Germinal center (tissue), 1 donor: ENCODE results near the gene SERINC5.
"Not testable (repeated sequence)": the region's sequence is repeated elsewhere in the genome, so short reads cannot be mapped to it uniquely, and the experiment has no call there.

Source experiments
- DNase-seq: peaks from one replicate; pipeline ENCODE4 v3.0.0; 2012; ENCODE audit warnings: mixed read lengths, low spot score

The SERINC5 gene

DNA sequence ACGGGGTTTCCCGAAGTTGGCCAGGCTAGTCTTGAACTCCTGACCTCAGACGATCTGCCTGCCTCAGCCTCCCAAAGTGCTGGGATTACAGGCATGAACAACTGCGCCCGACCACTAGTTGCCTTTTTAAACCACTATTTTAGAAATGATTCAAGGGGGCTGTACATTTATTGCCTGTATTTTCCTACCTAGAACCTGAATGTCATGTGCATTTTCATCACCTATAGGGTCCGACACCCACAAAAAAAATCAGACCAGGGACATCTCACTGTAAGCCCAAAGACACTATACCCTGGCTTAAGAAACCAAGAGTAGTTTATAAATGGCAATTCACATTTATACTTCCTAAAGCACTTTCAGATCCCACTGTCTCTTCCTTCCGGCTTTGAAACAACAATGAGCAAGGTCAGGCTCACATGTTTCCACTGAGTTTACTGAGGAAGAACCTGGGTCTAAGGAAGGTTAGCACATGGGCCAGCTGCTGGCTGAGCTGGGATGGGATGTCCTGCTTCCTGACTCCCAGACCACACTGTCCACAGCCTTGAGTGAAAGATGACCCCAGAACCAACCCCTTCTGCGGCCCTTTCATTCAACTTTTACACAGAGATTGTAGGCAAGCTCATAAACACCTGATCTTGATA is 87.3 kb downstream of the SERINC5 start:
- DNase-seq, result no peak

DNA sequence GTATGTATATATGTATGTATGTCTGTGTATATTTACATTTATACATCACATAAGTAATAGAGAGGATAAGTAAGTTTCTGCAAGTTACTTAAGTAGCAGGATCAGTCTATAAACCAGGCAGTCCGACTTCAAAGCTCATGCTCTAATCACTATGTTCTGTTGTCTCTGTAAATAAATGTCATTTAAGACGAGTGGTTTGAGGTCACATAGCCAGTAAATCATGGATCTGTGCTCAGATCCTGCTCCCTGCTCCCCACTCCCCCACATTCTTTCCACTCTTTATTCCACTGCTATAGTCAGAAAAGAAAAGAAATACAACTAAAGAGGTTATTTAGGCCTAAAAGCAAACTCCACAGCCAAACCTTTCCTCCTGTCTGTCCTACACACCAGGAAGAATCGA is 90.4 kb downstream of the SERINC5 start:
- DNase-seq, result no peak

DNA sequence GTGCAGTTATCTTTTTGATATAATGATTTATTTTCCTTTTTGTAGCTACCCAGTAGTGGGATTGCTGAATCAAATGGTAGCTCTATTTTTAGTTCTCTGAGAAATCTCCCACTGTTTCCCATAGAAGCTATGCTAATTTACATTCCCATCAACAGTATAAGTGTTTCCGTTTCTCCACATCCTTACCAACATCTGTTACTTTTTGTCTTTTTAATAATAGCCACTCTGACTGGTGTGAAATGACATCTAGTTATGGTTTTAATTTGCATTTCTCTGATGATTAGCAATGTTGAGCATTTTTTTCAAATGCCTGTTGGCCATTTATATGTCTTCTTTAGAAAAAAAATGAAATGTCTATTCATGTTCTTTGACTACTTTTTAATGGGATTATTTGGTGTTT is 94.7 kb downstream of the SERINC5 start:
- no peak for DNase-seq

DNA sequence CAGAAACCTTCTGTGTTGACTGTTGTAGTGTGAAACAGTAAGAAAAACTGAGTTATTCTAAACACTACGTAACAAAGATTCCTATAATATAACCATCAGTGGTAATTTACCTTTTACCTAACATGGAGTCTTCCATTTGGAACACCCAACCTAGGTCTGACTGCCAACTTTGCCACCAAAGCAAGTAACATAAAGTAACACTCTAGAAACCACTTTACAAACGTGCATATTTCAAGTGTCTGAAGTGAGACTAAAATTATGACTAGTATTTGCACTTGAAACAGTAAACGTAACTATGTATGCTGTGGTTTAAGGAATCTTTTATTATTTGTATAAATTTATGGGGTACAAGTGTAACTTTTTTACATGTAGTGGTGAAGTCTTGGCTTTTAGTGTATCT is 95.6 kb downstream of the SERINC5 start:
- no peak for DNase-seq

DNA sequence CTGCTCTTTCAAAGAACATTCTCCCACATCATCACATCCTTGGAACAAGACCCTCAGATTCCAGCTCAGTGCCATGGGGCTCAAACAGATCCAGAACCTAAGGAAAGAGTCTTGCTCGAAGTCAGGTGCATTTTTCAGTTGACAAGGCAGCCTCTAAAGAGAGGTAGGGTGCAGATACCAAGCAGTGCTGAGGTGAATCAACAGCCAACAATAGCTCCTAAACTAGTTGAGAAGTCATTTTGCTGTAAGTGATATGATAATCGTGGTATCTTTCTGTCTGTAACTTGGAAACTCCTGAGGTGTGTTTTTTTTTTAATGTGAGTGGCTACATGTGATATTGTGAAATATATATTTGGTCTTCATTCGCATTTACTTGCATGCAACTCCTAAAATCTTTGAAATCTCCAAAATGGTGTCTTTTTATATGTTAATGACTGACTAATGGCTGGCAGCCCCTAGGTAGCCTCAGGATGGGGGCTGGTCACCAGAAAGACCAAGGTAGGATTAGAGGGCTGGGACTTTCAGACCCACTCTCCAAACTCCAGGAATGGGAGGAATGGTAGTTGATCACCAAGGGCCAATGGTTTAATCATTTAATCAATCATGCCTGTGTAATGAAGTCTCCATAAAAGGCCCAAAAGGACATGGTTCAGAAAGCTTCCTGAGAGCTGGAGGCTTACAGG is 96.6 kb downstream of the SERINC5 start:
- DNase-seq, result no peak

DNA sequence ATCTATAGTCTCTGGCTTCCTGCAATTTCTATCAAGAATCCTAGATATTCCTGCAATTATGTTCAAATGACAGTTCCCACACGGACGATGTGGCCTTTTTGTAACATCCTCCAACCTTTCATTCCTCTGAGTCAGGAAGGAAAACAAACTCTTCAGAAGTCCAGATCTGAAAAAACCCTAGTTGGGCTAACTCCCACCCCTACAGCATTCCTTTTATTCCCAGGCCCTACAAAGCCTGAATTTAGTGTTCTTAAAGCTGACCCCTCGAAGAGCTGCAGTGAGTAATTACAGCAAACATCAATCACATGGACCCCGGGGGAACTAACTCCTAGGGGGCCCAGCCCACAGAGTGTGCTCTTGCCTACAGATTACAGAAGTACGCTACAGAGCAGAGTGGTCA is 99.7 kb downstream of the SERINC5 start:
- no peak for DNase-seq

DNA sequence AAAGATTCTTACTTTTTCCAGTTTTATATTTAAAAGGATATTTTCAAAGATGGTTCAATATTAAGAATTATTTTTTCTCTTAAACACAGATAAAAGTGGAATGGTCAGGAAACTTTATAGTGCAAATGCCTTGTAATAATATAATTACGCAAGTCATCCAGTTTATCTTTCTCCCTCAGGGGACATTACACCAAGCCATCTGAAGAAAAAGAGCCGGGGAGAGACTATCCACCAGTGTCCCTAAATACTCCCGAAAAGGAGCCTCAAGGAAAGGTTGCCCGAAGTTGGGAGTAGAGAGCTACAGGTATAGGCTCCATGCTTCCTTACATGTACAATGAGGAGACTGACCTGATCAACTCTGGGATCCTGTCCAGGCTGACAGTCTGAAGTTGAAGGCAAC is 101.1 kb downstream of the SERINC5 start:
- DNase-seq, result no peak

DNA sequence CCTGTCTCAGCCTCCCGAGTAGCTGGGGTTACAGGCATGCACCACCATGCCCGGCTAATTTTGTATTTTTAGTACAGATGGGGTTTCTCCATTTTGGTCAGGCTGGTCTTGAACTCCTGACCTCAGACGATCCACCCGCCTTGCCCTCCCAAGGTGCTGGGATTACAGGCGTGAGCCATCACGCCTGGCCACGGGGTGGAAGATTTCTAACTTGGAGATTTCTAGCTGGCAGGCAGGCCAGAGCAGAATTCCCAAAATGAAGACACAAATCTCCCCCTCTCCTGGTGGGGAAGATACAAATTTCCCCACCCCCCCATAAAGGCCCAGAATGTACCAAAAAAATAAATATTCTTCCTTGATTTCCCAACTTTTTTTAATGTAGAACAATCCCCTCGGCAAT is 101.6 kb downstream of the SERINC5 start:
- not testable (repeated sequence) for DNase-seq

DNA sequence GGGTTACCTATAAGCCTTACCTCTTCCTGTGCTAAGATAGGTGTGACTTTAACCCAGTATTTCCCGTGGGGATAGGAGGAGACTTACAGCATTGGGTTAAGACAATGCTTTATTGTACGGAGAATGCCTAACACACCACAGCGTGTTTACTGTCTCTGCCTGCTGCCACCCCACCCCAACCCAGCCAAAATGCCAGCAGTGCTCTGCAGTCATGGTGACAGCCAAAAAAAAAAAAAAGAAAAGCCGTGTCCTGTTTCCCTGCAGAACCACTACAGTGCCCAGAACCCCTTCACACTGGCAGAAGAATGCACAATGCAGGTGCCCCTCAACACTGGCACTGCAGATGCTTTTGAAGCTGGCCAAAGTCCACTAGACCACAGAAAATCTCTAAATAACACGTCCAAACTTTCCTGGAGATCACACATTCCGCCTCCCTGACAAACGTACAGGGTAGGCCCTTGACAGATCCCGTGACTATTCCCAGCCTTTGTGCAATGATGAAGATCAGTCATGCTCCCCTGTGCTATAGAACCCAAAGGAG is 102.2 kb downstream of the SERINC5 start:
- no peak for DNase-seq

DNA sequence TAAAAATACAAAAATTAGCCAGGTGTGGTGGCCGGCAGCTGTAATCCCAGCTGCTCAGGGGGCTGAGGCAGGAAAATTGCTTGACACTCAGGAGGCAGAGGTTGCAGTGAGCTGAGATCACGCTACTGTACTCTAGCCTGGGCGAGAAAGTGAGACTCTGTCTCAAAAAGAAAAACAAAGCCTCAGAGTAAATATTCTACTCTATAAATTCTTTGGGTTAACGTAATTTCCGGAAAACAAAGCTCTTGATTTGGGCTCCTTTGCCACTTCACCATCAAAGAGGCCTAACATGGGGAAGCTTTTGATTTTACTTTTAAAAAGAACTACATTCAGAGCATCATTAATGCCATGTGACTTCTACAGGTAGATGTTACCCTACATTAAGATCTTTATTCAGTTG is 103.1 kb downstream of the SERINC5 start:
- DNase-seq, result no peak

DNA sequence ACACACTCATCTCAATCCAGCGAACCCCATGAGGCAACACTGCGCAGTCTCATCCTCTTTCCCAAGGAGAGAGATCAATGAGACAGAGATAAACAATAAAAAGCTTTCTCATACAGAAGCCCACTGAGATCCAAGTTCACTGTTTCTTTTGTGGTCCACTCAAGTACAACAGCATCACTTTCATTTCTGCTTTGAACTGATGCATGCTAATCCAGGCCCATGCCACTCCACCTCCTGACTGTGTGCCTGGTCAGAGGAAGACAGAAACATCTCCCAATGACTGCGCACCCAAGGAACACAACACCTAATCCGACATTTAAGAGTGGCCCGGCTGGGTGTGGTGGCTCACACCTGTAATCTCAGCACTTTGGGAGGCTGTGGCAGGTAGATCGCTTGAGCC is 104.0 kb downstream of the SERINC5 start:
- DNase-seq, result no peak

DNA sequence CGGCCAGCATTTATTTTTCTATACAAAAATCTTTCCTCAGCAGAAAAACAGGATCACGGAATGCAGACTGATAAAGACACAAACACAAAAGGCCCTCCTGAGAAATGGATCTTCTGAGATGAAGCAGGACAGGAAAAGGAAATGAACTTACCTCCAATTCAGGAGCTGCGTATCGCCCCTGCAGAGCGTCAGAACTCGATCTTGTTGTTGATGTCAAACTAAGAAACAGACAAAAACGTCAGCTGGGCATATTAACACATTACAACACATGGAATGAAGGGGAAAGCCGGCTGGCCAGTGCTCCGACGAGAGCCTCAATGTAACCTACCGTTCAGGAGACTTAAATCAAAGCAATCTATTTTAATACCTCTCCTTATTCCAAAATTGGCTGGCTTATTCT is 105.1 kb downstream of the SERINC5 start:
- DNase-seq, result no peak

DNA sequence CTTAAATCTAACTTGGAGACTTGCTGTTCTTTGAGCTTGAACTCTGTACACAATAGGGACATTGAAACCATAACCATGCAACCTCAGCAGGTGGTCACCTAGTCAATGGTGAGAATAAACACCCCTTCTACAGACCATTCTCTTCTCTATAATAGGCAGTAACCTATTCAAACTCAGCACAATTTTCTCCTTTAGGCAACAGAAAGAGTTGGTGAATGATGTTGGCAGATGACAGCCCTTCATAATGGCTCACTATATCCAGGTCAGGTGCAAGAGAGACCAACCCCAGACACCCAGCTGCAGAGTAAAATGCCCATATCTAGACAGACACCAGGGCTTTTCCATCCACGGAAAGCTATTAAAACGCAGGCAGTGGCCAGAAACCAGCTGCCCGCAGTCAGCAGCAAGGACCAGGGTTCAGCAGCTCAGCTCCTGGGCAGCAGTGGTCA is 106.7 kb downstream of the SERINC5 start:
- no peak for DNase-seq

DNA sequence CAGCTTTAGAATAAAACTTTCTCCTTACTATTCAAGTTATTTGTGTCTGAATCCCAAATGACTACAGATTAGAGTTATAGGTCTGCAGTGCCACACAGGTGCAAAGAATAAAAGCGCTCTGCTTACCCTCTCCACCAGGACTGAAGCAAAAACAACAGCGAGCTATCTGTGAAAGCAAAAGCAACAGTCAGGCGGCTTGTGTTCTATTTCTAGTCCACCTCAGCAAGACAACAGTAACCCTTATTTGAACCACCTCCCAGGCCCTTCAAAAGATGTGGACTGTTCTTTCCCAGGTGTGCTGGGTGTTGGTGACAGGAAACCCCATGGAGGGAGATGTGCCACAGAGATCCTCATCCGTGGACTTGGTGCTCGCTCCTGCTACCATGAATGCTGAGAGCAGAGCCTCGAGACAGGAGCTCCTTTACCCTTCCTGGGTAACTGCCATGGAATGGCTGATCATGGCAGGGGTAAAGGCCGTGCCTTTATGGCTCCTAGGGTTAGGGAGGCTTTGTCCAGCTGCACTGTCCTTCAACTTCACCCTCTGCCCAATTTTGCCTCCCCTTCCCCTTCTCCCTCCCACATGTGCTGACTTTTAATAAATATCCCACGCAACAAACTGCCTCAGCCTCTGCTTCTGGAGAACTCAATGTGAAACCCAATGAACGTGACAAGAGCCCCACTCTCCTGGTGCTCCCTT is 108.6 kb downstream of the SERINC5 start:
- no peak for DNase-seq

DNA sequence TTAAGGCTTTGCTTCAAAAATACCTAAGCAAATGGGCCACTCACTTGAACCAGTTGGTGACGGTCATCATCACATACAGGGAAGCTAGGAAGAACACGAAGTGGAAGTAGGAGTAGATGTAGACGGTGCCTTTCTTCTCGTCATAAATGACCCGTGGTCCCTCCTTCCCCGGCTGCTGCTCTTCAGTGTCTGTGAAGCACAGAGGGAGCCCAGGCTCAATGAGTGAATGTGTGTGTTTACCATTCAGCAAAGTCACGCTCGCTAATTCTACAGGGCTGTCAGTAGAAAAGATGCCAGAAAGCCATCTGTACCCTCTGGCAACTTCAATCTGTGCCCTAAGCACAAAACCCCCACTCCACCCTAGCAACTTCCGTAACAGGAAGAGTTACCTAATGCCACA is 109.8 kb downstream of the SERINC5 start:
- DNase-seq, result no peak

DNA sequence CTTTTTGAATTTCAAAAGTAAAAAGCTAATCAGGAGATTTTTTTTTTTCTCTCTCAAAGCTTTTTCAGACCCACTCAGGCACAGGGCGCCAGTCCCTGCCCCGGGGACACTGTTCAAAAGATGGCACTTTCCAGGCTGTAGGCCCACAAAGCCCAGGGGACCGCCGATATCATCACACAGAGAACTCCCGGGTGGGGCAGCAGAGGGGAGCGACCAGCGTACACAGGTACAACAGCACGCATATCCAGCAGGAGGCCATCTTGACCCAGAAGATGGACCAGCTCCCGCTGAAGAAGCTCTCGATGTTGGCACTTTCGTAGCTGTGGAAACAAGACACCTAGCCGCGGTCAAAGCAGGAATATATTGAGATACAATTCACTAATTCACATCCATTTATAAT is 112.4 kb downstream of the SERINC5 start:
- no peak for DNase-seq

DNA sequence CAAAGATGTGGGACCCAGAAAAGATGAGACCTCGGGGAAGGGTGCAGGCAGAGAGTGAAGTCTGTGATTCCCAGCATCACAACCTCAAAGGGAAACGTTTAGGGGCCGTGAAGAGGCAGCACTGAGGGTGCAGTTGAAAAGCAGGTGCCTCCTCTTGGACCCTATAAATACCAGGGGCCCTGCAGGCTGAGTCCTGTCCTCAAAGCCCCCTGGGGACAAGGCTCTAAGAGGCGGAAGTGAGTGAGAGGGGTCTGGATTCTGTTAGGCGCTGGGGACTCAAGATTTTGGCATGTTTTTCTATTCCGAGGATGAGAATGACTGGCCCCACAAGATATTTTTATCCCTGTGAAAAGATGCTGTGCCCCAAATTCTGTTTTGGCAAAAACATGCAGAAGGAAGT is 112.9 kb downstream of the SERINC5 start:
- no peak for DNase-seq

DNA sequence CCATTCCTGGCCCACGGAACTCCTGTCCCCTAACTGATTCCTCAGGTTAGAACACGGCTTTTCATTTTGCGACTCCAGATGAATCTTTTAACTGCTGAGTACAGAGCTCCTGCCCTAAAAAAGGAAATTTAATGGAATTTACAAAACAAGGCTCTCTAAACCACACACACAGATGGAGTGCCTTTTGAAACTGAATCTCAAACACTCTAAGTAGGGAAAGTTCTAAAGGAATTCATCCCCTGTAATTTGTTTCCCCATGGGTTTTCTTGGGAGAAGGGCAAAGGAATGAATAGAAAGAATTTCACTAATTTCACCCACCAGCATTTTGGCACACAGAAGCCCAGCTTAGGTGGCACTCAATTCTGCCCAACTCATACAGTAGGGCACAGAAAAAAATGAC is 114.2 kb downstream of the SERINC5 start:
- no peak for DNase-seq

DNA sequence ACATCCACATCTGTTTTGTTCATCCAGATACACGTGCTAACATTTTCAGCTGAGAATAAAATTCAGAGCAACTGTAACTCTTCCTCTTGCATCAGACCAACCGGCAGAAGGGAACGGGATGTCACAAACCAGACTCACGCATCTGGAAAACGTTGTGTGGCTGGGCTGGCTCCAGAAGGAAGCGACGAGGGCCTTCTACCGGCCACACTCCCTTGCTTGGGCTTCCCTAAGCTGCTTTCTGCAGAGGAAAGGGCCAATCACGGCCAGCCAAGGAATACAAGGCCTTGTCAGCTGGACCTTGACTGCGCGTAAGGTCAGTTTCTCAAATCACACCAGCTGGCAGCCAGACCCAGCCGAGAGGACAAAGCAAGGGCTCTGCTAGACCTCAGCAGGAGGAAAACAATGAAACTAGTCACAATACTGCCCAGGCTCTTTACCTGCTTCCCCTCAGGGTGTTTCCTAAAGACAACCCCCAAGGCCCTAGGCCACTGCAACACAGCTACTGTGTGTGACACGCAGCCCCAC is 114.6 kb downstream of the SERINC5 start:
- DNase-seq, result no peak

DNA sequence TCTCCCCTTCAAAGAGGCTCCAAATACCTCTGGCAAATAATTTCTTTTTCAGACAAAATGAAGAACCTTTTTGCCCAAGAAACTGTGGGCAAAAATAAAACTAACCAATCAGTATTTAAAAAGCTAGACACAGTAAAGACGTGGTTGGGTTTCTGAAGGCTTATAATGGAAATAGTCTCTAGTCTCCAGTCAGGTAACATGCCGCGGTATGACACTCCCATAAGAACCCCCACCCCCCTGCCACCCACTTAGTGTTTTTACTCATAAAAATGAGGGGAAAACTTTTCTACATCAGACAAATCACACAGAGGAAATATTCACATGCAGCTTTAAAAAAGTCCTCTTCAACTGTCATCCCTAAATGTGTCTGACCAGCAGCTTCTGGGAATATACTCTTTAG is 115.4 kb downstream of the SERINC5 start:
- DNase-seq, result no peak

DNA sequence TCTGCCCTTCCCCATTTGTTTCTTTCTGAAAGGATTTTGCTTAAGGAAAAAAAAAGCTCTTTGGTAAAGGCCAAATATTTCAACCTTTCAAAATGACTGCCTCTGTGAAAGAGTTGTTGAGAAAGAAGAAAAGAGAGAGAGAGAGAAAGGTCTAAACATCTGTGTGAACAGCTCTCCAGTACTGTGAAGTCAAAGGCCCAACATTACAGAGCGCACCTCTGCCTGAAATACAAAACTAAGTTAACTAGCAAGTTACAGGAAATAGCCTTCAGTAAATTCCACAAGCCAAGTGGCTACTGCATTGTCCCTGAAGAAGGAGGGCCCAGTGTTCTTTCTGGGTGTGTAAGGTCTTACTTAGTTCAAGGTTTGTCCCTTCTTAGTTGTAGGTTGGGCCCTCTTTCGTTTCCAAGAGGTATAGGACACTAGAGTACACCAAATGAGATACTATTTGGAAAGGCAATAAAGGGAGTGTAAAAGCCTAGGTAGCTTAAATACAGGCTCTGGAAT is 116.3 kb downstream of the SERINC5 start:
- DNase-seq, result no peak

DNA sequence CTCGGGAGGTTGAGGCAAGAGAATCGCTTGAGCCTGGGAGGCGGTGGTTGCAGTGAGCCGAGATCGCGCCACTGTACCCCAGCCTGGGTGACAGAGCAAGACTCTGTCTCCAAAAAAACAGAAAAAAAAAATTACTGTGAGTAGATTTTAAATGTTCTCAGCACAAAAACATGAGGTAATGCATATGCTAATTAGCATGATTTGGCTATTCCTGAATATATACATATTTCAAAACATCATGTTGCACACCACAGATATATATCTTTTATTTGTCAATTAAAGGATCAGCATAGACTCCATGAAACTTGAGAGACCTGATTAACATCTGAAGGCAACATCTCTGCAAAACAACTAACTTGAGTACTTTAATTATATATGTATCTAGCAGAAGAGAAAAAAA is 117.4 kb downstream of the SERINC5 start:
- DNase-seq, result no peak

DNA sequence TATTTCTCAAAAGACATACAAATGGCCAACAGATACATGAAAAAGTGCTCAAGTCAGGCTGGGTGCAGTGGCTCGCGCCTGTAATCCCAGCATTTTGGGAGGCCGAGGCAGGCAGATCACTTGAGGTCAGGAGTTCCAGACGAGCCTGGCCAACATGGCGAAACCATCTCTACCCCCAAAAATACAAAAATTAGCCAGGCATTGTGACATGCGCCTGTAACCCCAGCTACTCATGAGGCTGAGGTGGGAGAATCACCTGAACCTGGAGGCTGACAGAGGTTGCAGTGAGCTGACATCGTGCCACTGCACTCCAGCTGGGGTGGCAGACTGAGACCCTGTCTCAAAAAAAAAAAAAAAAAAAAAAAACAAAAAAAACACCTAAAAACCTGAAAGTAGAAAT is 119.0 kb downstream of the SERINC5 start:
- DNase-seq, result not testable (repeated sequence)
